Neural progenitor cell (in vitro differentiated cells): ENCODE data around the gene PARD3B. TPM values are rescaled to one million over a fixed set of nuclear protein-coding genes. Genes with fewer than 3 reads are reported as not detected.

ENCODE experiments used
- DNase-seq: peaks from one replicate; pipeline ENCODE4 v3.0.0-alpha.2; 2016; ENCODE audit warnings: low spot score
- H2AFZ ChIP-seq: fragments of 200-600 bp; sonication (generic); replicated peaks from 2 replicates; pipeline ENCODE4 v1.6.1; 2016; ENCODE audit warnings: antibody characterized with exemption
- H3F3A ChIP-seq: fragments of 200-600 bp; sonication (generic); 2 replicates; pipeline ENCODE4 v1.6.1; 2016; ENCODE audit warnings: antibody characterized with exemption, low read depth
- H3K27ac ChIP-seq: fragments of 200-600 bp; sonication (generic); 2 replicates; pipeline ENCODE4 v1.5.1; 2016; ENCODE audit warnings: mild to moderate bottlenecking
- H3K27me3 ChIP-seq: fragments of 200-600 bp; sonication (generic); 2 replicates; pipeline ENCODE4 v1.6.1; 2016; ENCODE audit warnings: mild to moderate bottlenecking, moderate library complexity
- H3K36me3 ChIP-seq: fragments of 200-600 bp; sonication (generic); 2 replicates; pipeline ENCODE4 v1.5.1; 2016
- H3K4me1 ChIP-seq: fragments of 200-600 bp; sonication (generic); 2 replicates; pipeline ENCODE4 v1.6.1; 2016; ENCODE audit warnings: mixed run types
- H3K4me2 ChIP-seq: fragments of 200-600 bp; sonication (generic); 2 replicates; pipeline ENCODE4 v1.6.1; 2016
- H3K4me3 ChIP-seq: fragments of 200-600 bp; sonication (generic); 2 replicates; pipeline ENCODE4 v1.5.1; 2016
- H3K79me2 ChIP-seq: fragments of 200-600 bp; sonication (generic); 2 replicates; pipeline ENCODE4 v1.6.1; 2016; ENCODE audit warnings: low read depth
- H3K9ac ChIP-seq: fragments of 200-600 bp; sonication (generic); 2 replicates; pipeline ENCODE4 v1.6.1; 2016
- H3K9me3 ChIP-seq: fragments of 200-600 bp; sonication (generic); 2 replicates; pipeline ENCODE4 v1.5.1; 2016; ENCODE audit warnings: low read depth
- H4K20me1 ChIP-seq: fragments of 200-600 bp; sonication (generic); 2 replicates; pipeline ENCODE4 v1.6.1; 2016; ENCODE audit warnings: low read depth
- H3K27ac Mint-ChIP-seq: 3 replicates; pipeline ENCODE4 v1.8.0; 2021; ENCODE audit warnings: mixed read lengths
- H3K27me3 Mint-ChIP-seq: 2 replicates; pipeline ENCODE4 v1.8.0; 2022; ENCODE audit warnings: low read depth, mild to moderate bottlenecking, inconsistent platforms, moderate library complexity, mixed read lengths; ENCODE audit not compliant: insufficient read depth
- H3K36me3 Mint-ChIP-seq: 3 replicates; pipeline ENCODE4 v1.8.0; 2021; ENCODE audit warnings: mixed read lengths
- H3K4me1 Mint-ChIP-seq: 3 replicates; pipeline ENCODE4 v1.8.0; 2021; ENCODE audit warnings: mixed read lengths
- H3K4me3 Mint-ChIP-seq: 3 replicates; pipeline ENCODE4 v1.8.0; 2021; ENCODE audit warnings: mild to moderate bottlenecking, moderate library complexity, mixed read lengths
- H3K9me3 Mint-ChIP-seq: 3 replicates; pipeline ENCODE4 v1.8.0; 2020; ENCODE audit warnings: mixed read lengths
- EZH2 ChIP-seq: fragments of 200-600 bp; sonication (generic); IDR thresholded peaks from 2 replicates; pipeline ENCODE4 v1.6.1; 2017; ENCODE audit warnings: antibody characterized with exemption, mild to moderate bottlenecking, moderate library complexity
- EZH2phosphoT487 ChIP-seq: fragments of 200-600 bp; sonication (generic); IDR thresholded peaks from 2 replicates; pipeline ENCODE4 v1.6.1; 2017; ENCODE audit warnings: antibody characterized with exemption
- total RNA-seq: library from RNA; depleted of rRNA; stranded (reverse); fragments of >200 nt; gene quantifications from 2 replicates; pipeline ENCODE4 v1.2.3, GENCODE V29; 2015; ENCODE audit warnings: low replicate concordance
- TF ChIP-seq, protein P1 (sequence below): fragments of 200-600 bp; sonication (generic); IDR thresholded peaks from 2 replicates; pipeline ENCODE4 v1.5.1; 2017; ENCODE audit warnings: antibody characterized with exemption, mild to moderate bottlenecking

The PARD3B gene
- total RNA-seq, 1 donor from 2014 or later = 8.4 TPM

GRCh38 chr2:204977914-204978313 lies 432.6 kb downstream of the PARD3B start:
- peak; percentile 69 for DNase-seq

GRCh38 chr2:204982303-204982702 lies 437.0 kb downstream of the PARD3B start:
- H3K4me3 ChIP-seq = no peak overlapping the region
- H3K9ac ChIP-seq = no peak overlapping the region
- no peak overlapping the region for H2AFZ ChIP-seq
- H3K27me3 Mint-ChIP-seq = no peaks in the 10 kb centered on the region
- no peak overlapping the region for H3K27ac ChIP-seq
- no peaks in the 10 kb centered on the region for H3K36me3 Mint-ChIP-seq
- peaks cover 2% of the 10 kb centered on the region for H3K9me3 Mint-ChIP-seq
- peaks cover 4% of the 10 kb centered on the region for H3F3A ChIP-seq
- H3K9me3 ChIP-seq = no peaks in the 10 kb centered on the region
- H3K36me3 ChIP-seq = no peaks in the 10 kb centered on the region
- no peak overlapping the region for H3K27ac Mint-ChIP-seq
- TF ChIP-seq EZH2phosphoT487 (no peak), EZH2 (no peak)
- TF ChIP-seq, protein P1, sequence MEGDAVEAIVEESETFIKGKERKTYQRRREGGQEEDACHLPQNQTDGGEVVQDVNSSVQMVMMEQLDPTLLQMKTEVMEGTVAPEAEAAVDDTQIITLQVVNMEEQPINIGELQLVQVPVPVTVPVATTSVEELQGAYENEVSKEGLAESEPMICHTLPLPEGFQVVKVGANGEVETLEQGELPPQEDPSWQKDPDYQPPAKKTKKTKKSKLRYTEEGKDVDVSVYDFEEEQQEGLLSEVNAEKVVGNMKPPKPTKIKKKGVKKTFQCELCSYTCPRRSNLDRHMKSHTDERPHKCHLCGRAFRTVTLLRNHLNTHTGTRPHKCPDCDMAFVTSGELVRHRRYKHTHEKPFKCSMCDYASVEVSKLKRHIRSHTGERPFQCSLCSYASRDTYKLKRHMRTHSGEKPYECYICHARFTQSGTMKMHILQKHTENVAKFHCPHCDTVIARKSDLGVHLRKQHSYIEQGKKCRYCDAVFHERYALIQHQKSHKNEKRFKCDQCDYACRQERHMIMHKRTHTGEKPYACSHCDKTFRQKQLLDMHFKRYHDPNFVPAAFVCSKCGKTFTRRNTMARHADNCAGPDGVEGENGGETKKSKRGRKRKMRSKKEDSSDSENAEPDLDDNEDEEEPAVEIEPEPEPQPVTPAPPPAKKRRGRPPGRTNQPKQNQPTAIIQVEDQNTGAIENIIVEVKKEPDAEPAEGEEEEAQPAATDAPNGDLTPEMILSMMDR = no peak
- H4K20me1 ChIP-seq = no peaks in the 10 kb centered on the region
- H3K27me3 ChIP-seq = no peaks in the 10 kb centered on the region
- peak overlapping the region; percentile 28 for H3K4me2 ChIP-seq
- no peaks in the 10 kb centered on the region for H3K79me2 ChIP-seq
- H3K4me3 Mint-ChIP-seq = no peak overlapping the region
- peaks cover 37% of the 10 kb centered on the region for H3K4me1 ChIP-seq
- H3K4me1 Mint-ChIP-seq = peaks cover 22% of the 10 kb centered on the region
- peak; percentile 30 for DNase-seq

More at GRCh38 chr2:204977914-204978313, 432.6 kb downstream of the PARD3B start:
- Histone ChIP-seq H2AFZ (no peak overlapping the region), H3K79me2 (no peaks in the 10 kb centered on the region), H3K9ac (no peak overlapping the region), H3K36me3 (no peaks in the 10 kb centered on the region), H3F3A (peaks cover 13% of the 10 kb centered on the region), H3K4me1 (peaks cover 33% of the 10 kb centered on the region), H3K4me3 (no peak overlapping the region), H3K9me3 (no peaks in the 10 kb centered on the region), H3K27me3 (no peaks in the 10 kb centered on the region), H3K27ac (no peak overlapping the region), H4K20me1 (no peaks in the 10 kb centered on the region), H3K4me2 (no peak overlapping the region)
- Mint-ChIP-seq H3K36me3 (no peaks in the 10 kb centered on the region), H3K4me1 (peaks cover 36% of the 10 kb centered on the region), H3K4me3 (no peak overlapping the region), H3K27me3 (no peaks in the 10 kb centered on the region), H3K27ac (no peak overlapping the region), H3K9me3 (peaks cover 2% of the 10 kb centered on the region)
- TF ChIP-seq, protein P1 = peak; percentile 34
- TF ChIP-seq EZH2phosphoT487 (no peak), EZH2 (no peak)

GRCh38 chr2:204984518-204984917 lies 439.2 kb downstream of the PARD3B start:
- DNase-seq = peak; percentile 11
- TF ChIP-seq, protein P1 = no peak
- TF ChIP-seq EZH2 = no peak
- TF ChIP-seq EZH2phosphoT487 = no peak
- no peak overlapping the region for H2AFZ ChIP-seq
- H3K4me2 ChIP-seq = peak overlapping the region; percentile 5
- no peaks in the 10 kb centered on the region for H3K9me3 ChIP-seq
- Mint-ChIP-seq H3K27ac (no peak overlapping the region), H3K27me3 (no peaks in the 10 kb centered on the region), H3K36me3 (no peaks in the 10 kb centered on the region), H3K9me3 (no peaks in the 10 kb centered on the region), H3K4me1 (peaks cover 19% of the 10 kb centered on the region), H3K4me3 (no peak overlapping the region)
- no peak overlapping the region for H3K4me3 ChIP-seq
- no peak overlapping the region for H3K9ac ChIP-seq
- H3K36me3 ChIP-seq = no peaks in the 10 kb centered on the region
- H3K4me1 ChIP-seq = peaks cover 30% of the 10 kb centered on the region
- H3K27ac ChIP-seq = no peak overlapping the region
- no peaks in the 10 kb centered on the region for H3F3A ChIP-seq
- no peaks in the 10 kb centered on the region for H3K79me2 ChIP-seq
- H4K20me1 ChIP-seq = no peaks in the 10 kb centered on the region
- H3K27me3 ChIP-seq = no peaks in the 10 kb centered on the region
